ENCODE results near the gene RNF40.
"Not testable (repeated sequence)": the region's sequence is repeated elsewhere in the genome, so short reads cannot be mapped to it uniquely, and the experiment has no call there.

The RNF40 gene

GRCh38 chr16:30813821-30814189 is 51.7 kb downstream of the RNF40 start:
- FAIRE-seq (no peak), DNase-seq (ENCODE audit: low spot score) (no peak)

DNA sequence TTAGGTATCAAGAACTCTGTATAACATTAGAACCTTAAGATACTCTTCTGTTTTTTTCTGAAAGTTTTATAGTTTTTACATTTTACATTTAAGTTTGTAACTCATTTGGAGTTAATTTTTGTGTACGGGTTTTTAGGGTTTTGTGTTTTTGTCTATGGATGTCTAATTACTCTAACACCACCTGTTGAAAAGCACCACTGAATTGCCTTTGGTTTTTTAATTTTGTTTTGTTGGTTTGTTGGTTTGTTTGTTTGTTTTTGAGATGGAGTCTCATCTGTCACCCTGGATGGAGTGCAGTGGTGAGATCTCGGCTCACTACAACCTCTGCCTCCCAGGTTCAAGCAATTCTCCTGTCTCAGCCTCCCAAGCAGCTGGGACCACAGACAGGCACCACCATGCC is 54.6 kb downstream of the RNF40 start:
- no peak for DNase-seq (ENCODE audit: low spot score)
- no peak for FAIRE-seq

GRCh38 chr16:30820952-30821421 is 58.9 kb downstream of the RNF40 start:
- DNase-seq (ENCODE audit: low spot score) = no peak
- FAIRE-seq = no peak

DNA sequence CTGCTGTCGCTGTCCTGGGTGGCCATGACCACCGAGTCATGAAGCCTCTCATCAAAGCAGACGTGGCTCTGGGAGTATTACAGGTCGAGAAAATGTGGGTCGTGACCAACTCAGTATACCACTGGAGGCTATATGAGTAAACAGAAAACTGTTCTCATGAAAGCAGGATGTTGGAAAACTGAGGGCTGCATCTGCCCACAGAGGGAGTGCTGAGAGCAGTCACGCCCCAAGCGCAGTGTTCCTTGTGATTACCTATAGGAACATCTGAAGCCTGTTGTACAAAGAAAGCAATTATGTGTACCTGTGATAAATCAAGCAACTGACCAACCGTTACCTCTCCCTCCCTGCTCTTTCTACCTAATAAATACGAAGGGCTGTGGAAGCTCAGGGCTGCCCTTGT is 59.3 kb downstream of the RNF40 start:
- FAIRE-seq; DNase-seq (ENCODE audit: low spot score): not testable (repeated sequence)

- DNase-seq (ENCODE audit: low spot score) (no peak), FAIRE-seq (no peak)
These were observed 59.8 kb downstream of the RNF40 start for GRCh38 chr16:30821891-30822290.
